KMS-11 (cell line): Measurements from ENCODE around the gene LAMTOR1.

ENCODE experiments used
- H2AFZ ChIP-seq: fragments of 200-600 bp; sonication (generic); 2 replicates; pipeline ENCODE4 v1.6.1; 2016; ENCODE audit warnings: antibody characterized with exemption, mixed run types, low read depth
- H3K27ac ChIP-seq: fragments of 200-600 bp; sonication (generic); 2 replicates; pipeline ENCODE4 v1.6.1; 2016; ENCODE audit warnings: mild to moderate bottlenecking, mixed run types
- H3K27me3 ChIP-seq: fragments of 200-600 bp; sonication (generic); 2 replicates; pipeline ENCODE4 v1.6.1; 2017; ENCODE audit warnings: mild to moderate bottlenecking, low read depth, mixed run types, moderate library complexity; ENCODE audit not compliant: insufficient read depth
- H3K36me3 ChIP-seq: fragments of 200-600 bp; sonication (generic); 2 replicates; pipeline ENCODE4 v1.6.1; 2017; ENCODE audit warnings: mild to moderate bottlenecking, mixed run types; ENCODE audit not compliant: insufficient read depth
- H3K4me1 ChIP-seq: fragments of 200-600 bp; sonication (generic); 2 replicates; pipeline ENCODE4 v1.6.1; 2016; ENCODE audit warnings: mild to moderate bottlenecking, low read depth, mixed run types; ENCODE audit not compliant: poor library complexity, severe bottlenecking
- H3K4me2 ChIP-seq: fragments of 200-600 bp; sonication (generic); 2 replicates; pipeline ENCODE4 v1.7.0; 2016; ENCODE audit warnings: mild to moderate bottlenecking, mixed run types
- H3K4me3 ChIP-seq: fragments of 200-600 bp; sonication (generic); IDR thresholded peaks from 2 replicates; pipeline ENCODE4 v1.6.1; 2017; ENCODE audit warnings: low read depth, low read length, mixed read lengths; ENCODE audit not compliant: insufficient read depth
- H3K79me2 ChIP-seq: fragments of 200-600 bp; sonication (generic); 2 replicates; pipeline ENCODE4 v1.6.1; 2016; ENCODE audit warnings: low read depth, mixed run types; ENCODE audit not compliant: insufficient read depth
- H3K9ac ChIP-seq: fragments of 200-600 bp; sonication (generic); 2 replicates; pipeline ENCODE4 v1.6.1; 2016; ENCODE audit warnings: mild to moderate bottlenecking, mixed run types
- H4K20me1 ChIP-seq: fragments of 200-600 bp; sonication (generic); 2 replicates; pipeline ENCODE4 v1.6.1; 2016; ENCODE audit warnings: mild to moderate bottlenecking, mixed run types; ENCODE audit not compliant: insufficient read depth
- CTCF ChIP-seq: fragments of 200-600 bp; sonication (generic); conservative IDR thresholded peaks from 2 replicates; pipeline ENCODE4 v1.6.1; 2017; ENCODE audit warnings: low read depth, mild to moderate bottlenecking, antibody characterized with exemption, low read length, moderate library complexity, mixed read lengths

LAMTOR1 gene

GRCh38 chr11:72127923-72128322 is 24.8 kb upstream of the LAMTOR1 start:
- no peak for TF ChIP-seq CTCF
- no peak overlapping the region for H3K9ac ChIP-seq
- H3K27me3 ChIP-seq, result no peaks in the 10 kb centered on the region
- H3K4me1 ChIP-seq, result no peaks in the 10 kb centered on the region
- no peak overlapping the region for H3K4me2 ChIP-seq
- no peaks in the 10 kb centered on the region for H4K20me1 ChIP-seq
- H3K4me3 ChIP-seq, result no peak overlapping the region
- H3K36me3 ChIP-seq, result no peaks in the 10 kb centered on the region
- no peak overlapping the region for H2AFZ ChIP-seq
- no peaks in the 10 kb centered on the region for H3K79me2 ChIP-seq
- H3K27ac ChIP-seq, result no peak overlapping the region

DNA sequence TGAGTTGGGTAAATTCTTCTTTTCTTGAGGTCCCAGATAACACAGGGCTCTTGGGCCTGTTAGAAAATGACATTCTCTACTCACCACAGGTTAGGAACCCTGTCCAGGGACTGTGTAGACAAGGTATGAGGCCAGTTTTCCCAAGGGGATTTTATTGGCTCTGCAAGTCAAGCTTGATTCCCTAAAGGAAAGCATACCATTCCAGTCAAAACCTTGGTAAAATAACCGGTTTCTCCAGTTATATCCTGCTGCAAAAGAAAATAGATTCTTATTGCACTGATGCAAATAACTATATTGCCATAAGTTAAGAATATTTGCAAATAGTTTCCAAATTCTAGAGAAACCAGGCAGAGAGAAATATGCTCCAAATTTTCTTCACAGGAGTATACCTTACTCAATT is 22.9 kb upstream of the LAMTOR1 start:
- no peak overlapping the region for H2AFZ ChIP-seq
- H3K79me2 ChIP-seq, result no peaks in the 10 kb centered on the region
- H3K27me3 ChIP-seq, result no peaks in the 10 kb centered on the region
- H3K36me3 ChIP-seq, result no peaks in the 10 kb centered on the region
- no peak overlapping the region for H3K27ac ChIP-seq
- H3K4me2 ChIP-seq, result no peak overlapping the region
- no peaks in the 10 kb centered on the region for H3K4me1 ChIP-seq
- no peak overlapping the region for H3K4me3 ChIP-seq
- H4K20me1 ChIP-seq, result no peaks in the 10 kb centered on the region
- TF ChIP-seq CTCF, result no peak
- H3K9ac ChIP-seq, result no peak overlapping the region

- H3K4me1 ChIP-seq, result no peaks in the 10 kb centered on the region
- H3K79me2 ChIP-seq, result no peaks in the 10 kb centered on the region
- H3K4me2 ChIP-seq, result no peak overlapping the region
- no peak overlapping the region for H3K4me3 ChIP-seq
- no peak overlapping the region for H2AFZ ChIP-seq
- no peaks in the 10 kb centered on the region for H3K36me3 ChIP-seq
- H3K27ac ChIP-seq, result no peak overlapping the region
- H3K9ac ChIP-seq, result no peak overlapping the region
- H3K27me3 ChIP-seq, result no peaks in the 10 kb centered on the region
- no peak for TF ChIP-seq CTCF
- H4K20me1 ChIP-seq, result no peaks in the 10 kb centered on the region
These were observed 20.9 kb upstream of the LAMTOR1 start for GRCh38 chr11:72124046-72124445.

DNA sequence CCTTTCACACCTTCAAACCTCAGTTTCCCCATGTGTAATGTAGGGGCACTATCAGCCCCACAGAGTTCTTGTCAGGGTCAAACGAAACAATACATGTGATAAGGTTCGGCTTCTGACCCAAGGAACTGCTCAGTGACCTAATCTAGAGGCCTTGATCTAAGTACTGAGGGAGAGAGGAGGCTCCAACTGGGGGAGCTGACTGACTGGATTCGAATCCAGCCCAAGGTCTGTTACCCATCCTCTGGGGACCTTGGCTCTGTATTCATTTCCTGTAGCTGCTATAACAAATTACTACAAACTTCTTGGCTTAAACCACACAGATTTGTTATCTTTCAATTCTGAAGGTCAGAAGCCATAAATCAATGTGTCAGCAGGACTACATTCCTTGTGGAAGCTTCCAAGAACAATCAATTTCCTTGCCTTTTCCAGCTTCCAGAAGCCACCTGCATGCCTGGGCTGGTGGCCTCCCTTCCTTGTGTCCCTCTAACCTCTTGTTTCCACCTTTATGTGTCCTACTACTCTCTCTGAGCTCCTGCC is 20.1 kb upstream of the LAMTOR1 start:
- no peak overlapping the region for H3K4me2 ChIP-seq
- no peaks in the 10 kb centered on the region for H3K4me1 ChIP-seq
- no peaks in the 10 kb centered on the region for H3K79me2 ChIP-seq
- H3K27ac ChIP-seq, result no peak overlapping the region
- H4K20me1 ChIP-seq, result no peaks in the 10 kb centered on the region
- H3K9ac ChIP-seq, result no peak overlapping the region
- no peak overlapping the region for H3K4me3 ChIP-seq
- TF ChIP-seq CTCF, result no peak
- no peaks in the 10 kb centered on the region for H3K27me3 ChIP-seq
- H2AFZ ChIP-seq, result no peak overlapping the region
- no peaks in the 10 kb centered on the region for H3K36me3 ChIP-seq
